ENCODE results near the gene APBA2.

The APBA2 gene

GRCh38 chr15:28952666-28953491 is 67.1 kb downstream of the APBA2 start:
- peaks cover 4% of the 10 kb centered on the region for H3K27me3 Mint-ChIP-seq (ENCODE audit: low read depth)
- peaks cover 26% of the 10 kb centered on the region for H3K4me1 Mint-ChIP-seq
- no peaks in the 10 kb centered on the region for H3K36me3 Mint-ChIP-seq (ENCODE audit: low read depth)
- no peaks in the 10 kb centered on the region for H3K9me3 Mint-ChIP-seq
- no peak for TF ChIP-seq CTCF (IDR thresholded peaks at IDR 0.05; ENCODE audit: unreplicated experiment in 3 of 3)
- H3K4me3 Mint-ChIP-seq: no peak overlapping the region
- H3K27ac Mint-ChIP-seq: no peak overlapping the region

GRCh38 chr15:28953573-28954195 is 67.9 kb downstream of the APBA2 start:
- peaks cover 4% of the 10 kb centered on the region for H3K27me3 Mint-ChIP-seq (ENCODE audit: low read depth)
- H3K9me3 Mint-ChIP-seq: peaks cover 3% of the 10 kb centered on the region
- no peak overlapping the region for H3K4me3 Mint-ChIP-seq
- no peaks in the 10 kb centered on the region for H3K36me3 Mint-ChIP-seq (ENCODE audit: low read depth)
- TF ChIP-seq CTCF (IDR thresholded peaks at IDR 0.05; ENCODE audit: unreplicated experiment in 3 of 3): no peak
- peaks cover 21% of the 10 kb centered on the region for H3K4me1 Mint-ChIP-seq
- H3K27ac Mint-ChIP-seq: no peak overlapping the region

GRCh38 chr15:28954466-28955159 is 68.8 kb downstream of the APBA2 start:
- H3K4me3 Mint-ChIP-seq: peak overlapping the region in 1 of 3 experiments; percentile 25

GRCh38 chr15:28955160-28955992 is 69.6 kb downstream of the APBA2 start:
- no peak for TF ChIP-seq CTCF (IDR thresholded peaks at IDR 0.05; ENCODE audit: unreplicated experiment in 3 of 3)
- Mint-ChIP-seq H3K27ac (peak overlapping the region in 2 of 3 experiments; percentile 18 to 73), H3K27me3 (ENCODE audit: low read depth) (no peaks in the 10 kb centered on the region), H3K36me3 (ENCODE audit: low read depth) (no peaks in the 10 kb centered on the region), H3K9me3 (peaks cover 3% of the 10 kb centered on the region), H3K4me1 (peaks cover 16% of the 10 kb centered on the region), H3K4me3 (no peak overlapping the region)

More at GRCh38 chr15:28954466-28955159, 68.8 kb downstream of the APBA2 start:
- peaks cover 16% of the 10 kb centered on the region for H3K4me1 Mint-ChIP-seq
- peaks cover 4% of the 10 kb centered on the region for H3K27me3 Mint-ChIP-seq (ENCODE audit: low read depth)
- no peaks in the 10 kb centered on the region for H3K36me3 Mint-ChIP-seq (ENCODE audit: low read depth)
- no peak for TF ChIP-seq CTCF (IDR thresholded peaks at IDR 0.05; ENCODE audit: unreplicated experiment in 3 of 3)
- H3K9me3 Mint-ChIP-seq: peaks cover 3% of the 10 kb centered on the region
- H3K27ac Mint-ChIP-seq: peak overlapping the region in 2 of 3 experiments; percentile 18 to 73

- Mint-ChIP-seq H3K9me3 (peaks cover 3% of the 10 kb centered on the region), H3K27ac (no peak overlapping the region), H3K4me1 (peaks cover 16% of the 10 kb centered on the region), H3K4me3 (no peak overlapping the region), H3K27me3 (ENCODE audit: low read depth) (no peaks in the 10 kb centered on the region), H3K36me3 (ENCODE audit: low read depth) (no peaks in the 10 kb centered on the region)
- TF ChIP-seq CTCF (IDR thresholded peaks at IDR 0.05; ENCODE audit: unreplicated experiment in 3 of 3): no peak
These were observed 70.2 kb downstream of the APBA2 start for GRCh38 chr15:28955993-28956421.
